ENCODE data around the gene COL4A2.

Gene COL4A2

DNA sequence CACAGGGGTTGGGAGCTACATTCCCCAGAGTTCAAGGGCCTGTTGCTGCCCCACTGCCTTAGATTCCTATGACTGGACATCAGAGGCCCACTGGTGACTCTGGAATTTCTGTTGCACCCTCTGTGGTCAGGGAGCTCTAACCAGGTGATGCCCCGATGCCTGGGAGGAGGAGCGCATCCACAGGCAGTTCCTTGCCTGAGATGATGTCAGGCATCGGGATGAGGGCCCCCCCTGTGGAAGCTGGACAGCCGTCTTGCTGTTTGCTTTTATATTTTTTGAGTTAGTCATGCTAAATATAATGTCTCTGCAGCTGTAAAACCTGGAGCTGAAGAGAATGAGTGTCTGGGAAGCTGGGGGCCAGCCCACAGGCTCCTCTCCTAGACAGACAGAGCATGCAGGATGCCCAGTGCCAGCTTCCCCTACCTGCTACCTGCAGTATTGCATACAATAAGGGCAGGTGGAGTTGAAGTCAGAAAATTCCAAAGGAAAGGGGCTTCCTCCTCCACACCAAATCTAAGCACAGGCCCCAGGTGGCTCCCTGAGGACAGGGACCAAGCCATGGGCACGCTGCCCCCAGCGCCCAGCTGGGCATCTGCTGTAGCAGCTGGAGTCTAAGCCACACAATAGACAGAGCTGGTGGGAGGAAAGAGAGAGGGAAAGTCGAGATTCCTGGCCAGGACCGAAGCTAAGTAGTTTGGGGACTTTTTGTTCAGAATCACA lies 16.2 kb downstream of the COL4A2 start:
- no peak for DNase-seq

DNA sequence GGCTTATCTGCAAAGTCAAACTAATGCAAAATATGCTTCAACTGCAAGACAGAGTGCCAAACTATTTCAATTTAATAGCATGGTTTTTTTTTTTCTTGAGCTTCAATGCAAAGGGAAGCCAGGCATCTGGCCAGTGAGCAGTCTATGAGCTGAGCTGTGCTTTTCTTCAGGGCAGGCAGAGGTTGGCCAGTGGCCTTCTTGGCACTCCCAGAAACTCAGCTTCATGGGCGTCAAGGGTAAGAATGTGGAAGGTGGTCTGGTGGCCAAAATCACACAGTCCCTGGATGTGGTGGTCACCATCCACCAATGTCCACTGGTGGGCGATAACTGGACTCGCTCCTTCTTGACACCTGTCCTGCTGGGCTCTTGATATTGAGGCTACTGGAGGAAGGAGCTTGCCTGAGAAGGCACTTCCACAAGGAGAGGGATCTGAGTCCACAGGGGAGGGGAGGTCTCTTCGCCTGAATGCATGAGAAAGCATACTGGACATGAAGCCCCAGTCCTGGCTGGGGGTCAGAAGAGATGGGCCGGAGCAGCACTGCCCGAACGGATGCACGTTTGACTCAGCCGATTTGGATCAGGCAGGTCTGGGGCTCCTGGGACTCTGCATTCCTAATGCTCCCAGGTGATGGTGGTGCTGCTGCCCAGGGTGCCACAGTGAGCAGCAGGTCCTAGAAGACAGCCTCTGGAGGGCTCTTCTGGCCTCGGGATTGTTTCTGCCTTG lies 17.1 kb downstream of the COL4A2 start:
- DNase-seq: no peak

DNA sequence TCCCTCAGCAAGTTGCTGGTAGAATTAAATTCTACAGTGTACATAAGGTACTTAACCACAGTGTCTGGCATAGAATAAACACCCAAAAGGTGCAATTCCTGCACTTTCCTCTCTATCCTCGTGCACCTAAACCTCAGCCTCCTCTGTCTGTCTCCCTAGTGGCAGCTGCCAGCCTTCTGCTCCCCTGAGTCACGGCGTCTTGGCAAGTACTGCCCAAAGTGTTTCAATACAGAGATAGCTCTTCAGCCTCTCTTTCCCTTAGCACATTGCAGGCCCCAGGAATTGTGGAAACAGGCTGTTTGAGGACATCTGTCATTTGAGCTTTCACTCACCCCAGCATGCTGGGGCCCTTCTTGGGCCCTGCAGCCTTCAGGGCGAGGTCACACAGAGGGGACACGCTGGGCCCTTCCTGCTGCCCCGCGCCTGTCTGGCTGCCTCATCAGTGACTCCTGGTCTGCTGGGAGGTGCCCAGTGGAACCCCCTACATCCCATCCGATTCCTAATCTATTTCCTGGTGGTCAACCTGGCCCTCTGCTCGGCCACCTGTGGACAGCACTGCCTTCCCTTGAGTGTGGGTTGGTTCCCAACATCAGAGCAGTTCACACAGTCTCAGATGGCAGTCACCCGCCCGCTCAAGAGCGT lies 19.3 kb downstream of the COL4A2 start:
- DNase-seq: no peak

DNA sequence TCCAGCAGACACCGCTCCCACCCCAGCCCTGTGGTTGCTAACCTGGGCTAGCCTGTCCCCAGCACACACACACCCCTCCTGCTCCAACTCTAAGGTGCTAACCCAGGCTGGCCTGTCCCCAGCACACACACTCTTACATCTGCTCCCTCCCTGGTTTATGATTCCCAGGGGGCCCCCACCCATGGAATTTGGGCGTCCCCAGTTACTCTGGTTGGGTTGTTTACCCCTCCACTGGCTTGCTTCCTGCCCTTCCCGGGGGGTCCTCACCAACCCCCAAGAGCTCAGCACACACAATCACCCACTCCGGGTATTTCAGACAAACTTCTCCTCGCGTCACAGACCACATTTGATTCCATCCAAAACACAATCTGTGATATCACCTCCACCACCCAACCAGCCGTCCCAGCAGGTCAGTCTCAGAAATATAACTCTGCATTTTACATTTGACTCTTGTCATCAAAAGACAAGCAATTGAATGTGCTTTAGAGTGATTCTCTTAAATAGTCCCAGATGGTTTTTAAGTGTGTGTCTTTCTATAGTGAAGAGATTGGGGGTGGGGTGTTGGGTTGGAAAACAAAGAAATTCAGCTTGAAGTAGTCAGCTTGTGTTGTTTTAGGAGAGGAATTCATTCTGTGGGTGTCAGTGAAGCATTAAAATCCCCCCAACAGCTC lies 20.1 kb downstream of the COL4A2 start:
- no peak for DNase-seq

DNA sequence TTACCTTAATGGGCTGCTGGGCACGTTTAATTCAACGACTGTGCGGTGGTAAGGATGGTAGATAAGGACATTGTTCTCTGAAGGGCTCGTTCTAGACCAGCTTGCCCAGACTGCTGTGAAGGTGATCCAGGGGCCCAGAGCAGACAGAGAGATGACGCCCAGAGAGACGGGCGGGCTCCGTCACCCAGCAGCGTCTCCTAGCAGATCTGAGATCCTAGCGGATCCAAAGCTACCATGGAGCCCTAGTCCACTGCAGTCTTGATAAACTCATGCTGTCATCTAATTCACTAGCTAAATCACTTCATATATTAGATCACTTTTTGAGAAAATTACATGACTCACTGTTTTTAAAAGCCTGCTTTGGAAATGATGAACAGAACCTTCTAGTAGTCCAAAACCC lies 21.5 kb downstream of the COL4A2 start:
- DNase-seq: no peak

DNA sequence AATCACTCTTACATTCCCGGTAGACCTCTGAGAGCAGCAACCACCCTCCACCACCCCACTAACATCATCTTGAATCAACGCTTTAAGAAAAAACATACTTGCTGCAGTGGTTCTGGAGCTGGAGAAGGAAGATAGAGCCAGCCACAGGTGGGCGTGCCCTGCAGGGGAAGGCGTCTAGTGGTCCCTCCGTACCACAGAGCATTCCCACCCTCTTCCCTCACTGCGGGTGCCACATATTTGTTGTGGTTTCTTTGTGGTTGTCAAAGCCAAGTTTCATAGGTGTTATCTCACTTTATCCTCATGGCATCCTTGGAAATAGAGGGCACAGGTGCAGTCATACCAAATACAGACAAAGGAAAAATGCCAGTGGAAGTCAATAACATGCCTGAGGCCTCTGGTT lies 22.2 kb downstream of the COL4A2 start:
- DNase-seq: no peak

DNA sequence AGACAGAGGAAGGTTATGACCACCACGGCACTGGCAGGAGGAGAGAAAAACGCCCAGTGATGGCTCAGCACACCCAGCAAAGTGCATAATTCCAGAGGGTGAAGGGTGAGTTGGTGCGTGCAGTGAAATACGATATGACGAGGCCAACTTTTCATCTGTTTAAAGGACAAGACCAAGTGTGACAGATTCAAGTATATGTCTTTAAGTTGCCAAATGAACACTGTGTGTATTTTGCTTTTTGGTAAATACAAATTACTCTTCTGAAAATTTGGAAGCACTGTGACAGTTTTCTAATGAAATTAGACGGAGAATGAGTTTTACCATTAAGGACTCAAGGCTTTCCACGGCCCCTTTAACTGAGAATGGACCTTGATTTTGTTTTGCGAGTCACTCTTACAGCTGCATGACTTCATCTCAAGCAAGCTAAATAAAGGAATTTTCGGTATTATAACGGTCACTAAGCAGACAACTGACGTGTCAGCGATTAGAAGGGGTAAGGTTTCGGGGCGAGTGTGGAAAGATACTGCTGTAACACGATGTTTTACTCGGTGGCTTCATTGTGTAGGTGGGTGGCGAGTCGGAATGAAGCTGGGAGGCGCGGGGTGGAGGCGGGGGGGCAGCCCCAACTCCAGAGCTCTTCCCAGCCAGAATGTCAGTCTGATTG lies 22.8 kb downstream of the COL4A2 start:
- DNase-seq: no peak

DNA sequence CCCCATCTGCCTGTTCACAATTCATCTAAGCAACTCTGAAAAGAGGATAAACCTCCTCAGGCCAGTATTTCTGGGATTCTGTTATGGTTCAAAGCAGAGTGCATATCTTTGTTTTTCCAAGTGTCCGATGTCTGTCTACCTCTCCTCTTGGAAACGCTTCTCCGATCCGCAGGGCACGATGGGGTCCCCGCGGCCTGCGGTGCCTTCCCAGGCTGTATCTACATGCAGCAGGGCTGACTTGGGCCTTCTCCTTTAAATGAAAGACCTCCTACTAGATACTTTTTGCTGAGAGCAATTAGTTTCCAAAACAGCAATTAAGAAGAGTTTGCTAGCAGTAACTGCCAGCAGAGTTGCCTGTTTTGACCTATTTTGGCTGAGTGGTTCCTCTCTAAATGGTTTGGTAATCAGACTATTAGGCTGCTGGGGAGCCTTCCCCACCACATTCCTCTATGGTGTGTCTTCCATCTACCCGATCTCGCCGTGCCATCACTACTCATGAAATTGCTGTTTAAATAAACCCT lies 23.5 kb downstream of the COL4A2 start:
- DNase-seq: no peak

DNA sequence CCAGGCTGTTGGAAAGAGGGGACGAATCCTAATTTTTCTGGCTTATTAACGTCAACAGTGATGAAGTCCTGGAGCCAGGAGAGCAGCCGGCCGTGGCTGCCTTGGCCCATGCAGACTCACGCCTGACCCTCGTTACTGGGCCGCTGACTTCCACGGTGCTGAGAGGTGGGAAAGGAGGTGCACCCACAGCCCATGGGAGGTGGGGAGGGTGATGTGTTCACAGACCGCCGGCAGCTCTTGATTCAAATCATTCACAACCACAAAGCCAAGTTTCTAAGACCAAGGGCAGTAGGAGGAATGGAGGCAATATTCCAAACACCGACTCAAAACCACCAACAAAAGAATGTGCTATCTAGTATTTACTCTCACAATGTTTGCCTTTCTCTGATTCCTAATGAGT lies 24.3 kb downstream of the COL4A2 start:
- DNase-seq: no peak

DNA sequence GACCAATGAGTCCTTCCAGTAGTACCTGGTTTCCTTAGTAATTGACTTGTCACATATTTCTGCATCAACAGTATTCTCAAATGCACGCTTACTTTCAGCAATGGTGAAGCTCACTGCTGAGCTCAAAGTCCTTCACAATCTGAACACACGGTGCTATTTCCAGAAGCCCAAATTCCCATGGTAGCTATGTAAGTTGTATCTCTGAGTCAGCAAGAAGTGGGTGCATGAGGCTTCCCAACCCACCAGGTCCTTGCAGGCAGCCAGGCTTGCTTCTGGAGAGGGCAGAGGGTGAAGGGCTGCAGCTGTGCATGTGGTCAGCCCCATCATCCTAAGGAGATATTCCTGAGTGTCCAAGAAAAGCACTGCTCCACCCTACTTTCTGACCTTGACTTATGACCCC lies 25.7 kb downstream of the COL4A2 start:
- DNase-seq: no peak

DNA sequence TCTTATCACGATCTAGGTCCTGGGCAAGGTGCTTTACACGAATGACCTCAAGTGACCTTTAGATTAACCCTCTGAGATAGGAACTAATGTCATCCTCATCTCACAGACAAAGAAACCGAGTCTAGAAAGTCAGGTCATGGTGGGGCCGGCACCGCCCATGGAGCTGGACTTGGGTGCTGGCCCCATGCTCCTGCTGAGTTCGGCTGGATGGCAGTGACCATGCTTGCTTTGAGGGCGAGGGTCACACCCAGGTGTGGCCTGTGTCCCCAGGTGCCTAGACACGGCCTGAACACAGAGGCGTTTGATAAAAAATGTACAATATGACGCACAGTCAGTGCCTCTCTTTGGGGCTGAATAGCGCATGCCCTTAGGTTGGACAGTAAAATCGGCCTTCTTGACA lies 26.8 kb downstream of the COL4A2 start:
- DNase-seq: no peak

DNA sequence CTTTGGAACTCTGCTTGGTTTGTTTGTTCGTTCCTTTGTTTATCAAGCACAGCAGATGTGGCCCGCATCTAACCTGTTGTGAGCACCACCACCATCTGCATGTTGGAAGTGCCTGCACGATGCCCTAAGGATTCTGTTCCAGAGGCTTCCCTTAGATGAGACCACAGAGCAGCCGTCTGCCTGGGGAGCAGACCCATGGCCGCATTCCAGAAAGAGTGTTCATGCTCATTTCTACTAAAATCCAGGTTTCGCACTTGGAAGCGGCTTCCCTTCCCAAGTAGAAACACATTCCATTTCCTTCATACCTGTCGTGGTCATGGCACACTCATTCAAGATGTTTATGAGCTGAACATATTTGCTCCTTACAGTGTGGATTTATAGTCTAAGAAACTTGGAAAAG lies 27.2 kb downstream of the COL4A2 start:
- no peak for DNase-seq

DNA sequence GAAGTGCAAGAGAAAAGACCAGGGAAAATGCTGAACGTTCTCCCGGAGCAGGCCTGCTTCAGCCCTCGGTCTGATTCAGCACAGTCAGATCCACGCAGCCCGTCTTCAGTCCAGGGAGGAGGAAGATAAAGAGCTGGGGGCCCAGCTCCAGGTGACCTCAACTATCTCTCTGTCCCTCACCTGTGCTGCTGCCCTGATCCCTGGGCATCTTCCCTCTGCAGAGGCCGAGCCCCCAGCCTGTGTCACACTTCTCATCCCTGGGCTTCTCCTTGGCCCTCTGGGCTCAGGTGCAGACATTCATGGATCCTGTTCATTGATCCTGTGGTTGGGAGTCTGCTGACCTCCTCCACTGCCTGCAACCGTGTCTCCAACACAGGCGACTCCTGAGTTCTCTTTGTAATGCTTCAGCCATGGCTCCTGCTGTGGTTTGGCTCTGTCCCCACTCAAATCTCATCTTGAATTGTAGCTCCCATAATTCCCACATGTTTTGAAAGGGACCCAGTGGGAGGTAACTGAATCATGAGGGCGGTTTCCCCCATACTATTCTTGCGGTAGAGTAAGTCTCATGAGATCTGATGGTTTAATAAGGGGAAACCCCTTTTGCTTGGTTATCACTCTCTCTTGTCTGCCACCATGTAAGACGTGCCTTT lies 27.9 kb downstream of the COL4A2 start:
- DNase-seq: no peak

DNA sequence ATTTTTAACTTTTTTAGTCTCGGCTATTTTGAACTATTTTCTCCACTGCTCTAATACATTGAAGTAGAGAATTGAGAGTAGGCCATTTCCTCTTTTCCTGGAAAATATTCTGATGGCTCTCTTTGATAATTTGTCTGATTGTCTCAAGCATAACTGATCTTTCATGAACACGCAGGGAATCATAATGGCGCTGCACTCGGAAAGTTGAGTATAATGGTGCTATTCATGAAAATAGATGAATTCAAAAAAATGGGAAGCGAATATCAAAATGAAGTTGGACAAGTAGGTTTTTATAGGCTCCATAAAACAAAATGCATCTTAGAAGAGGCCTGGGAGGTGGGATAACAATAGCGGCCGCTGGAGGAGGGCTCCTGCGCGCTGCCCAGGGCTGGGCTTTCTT lies 29.0 kb downstream of the COL4A2 start:
- no peak for DNase-seq

DNA sequence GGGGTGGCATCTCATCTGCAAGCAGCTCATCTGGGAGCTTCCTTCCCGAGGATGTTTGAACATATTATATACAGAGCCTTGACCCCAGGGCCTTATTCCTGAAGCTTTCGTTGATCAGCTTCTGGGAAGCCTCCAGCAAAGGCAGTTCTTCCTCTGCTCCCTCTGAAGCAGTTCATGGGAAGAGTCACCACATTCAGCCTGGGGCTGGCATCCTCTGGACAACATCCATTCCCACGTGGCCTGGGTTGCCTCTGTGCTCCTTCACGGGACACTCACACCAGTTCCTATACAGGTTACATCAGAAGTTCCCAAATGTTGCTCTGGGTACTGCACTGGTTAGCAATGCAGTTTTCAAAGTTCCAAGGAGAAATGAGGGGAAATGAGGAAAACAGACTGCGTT lies 29.6 kb downstream of the COL4A2 start:
- DNase-seq: no peak

DNA sequence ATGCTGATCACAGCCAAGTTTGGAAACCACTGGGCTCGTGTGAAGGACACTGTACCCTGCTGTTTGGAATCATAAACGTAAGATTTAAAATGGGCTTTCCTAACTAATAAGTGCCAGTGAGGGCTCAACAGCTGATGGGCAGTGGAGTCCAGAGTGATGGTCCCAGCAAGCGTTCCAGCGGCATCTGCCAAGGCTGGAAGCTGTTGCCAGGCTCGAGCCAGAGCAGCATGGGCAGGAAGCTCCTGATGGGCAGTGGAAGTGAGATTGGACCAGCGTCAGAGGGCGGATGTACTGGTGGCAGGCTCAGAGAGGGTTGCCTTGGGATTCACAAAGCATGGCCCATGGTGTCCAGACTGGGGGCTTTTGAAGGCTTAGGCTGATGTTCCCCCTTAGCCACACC lies 30.2 kb downstream of the COL4A2 start:
- no peak for DNase-seq

DNA sequence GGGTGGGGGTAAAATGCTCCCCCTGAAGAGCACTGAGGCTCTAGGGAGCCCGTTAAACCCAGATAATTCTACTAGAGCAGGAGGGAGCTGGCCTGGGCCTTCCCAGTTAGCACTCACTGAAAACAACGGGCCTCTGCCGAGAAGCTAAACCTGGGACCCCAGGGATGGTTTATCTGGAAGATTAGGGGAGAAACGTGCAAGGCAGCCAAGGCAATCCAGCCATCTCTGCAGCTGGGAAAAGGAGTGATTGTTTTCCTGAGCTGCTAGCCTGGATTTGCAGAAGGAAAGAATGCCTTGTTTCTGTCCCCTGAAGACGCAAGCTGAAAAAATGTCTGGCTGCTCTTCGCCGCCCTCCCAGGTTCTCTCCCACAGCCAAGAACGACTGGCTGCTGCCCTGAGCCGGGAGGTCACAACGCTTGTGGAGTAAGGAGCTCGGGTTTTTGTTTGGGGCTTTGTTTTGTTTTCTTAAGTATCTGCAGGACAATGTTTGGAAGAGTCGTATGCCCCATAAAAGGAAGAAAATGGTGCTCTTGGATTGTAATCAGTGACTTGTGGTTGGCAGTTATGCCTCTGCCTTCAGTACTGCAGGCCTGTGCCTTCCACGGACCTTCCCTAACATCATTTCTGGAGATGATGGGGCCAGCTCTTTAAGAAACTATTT lies 31.5 kb downstream of the COL4A2 start:
- DNase-seq: no peak

DNA sequence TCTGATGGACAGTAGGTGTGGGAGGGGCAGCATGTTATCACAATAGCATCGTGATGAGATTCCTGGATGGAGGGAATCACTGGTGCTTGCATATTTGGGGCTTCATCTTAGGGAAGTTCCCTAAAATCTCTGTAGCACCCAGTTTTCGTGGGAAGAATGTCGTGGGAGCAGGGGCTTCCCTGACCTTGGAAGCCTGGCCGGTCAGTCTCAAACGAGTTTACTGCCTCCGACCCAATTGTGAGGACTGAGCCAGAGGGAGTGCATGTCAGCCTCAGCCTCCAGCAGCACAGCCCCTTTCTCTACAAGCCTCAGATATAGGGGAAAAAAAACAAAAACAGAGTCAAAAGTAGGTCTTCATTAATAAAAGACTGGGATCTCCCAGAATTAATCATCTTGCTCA lies 32.2 kb downstream of the COL4A2 start:
- no peak for DNase-seq

DNA sequence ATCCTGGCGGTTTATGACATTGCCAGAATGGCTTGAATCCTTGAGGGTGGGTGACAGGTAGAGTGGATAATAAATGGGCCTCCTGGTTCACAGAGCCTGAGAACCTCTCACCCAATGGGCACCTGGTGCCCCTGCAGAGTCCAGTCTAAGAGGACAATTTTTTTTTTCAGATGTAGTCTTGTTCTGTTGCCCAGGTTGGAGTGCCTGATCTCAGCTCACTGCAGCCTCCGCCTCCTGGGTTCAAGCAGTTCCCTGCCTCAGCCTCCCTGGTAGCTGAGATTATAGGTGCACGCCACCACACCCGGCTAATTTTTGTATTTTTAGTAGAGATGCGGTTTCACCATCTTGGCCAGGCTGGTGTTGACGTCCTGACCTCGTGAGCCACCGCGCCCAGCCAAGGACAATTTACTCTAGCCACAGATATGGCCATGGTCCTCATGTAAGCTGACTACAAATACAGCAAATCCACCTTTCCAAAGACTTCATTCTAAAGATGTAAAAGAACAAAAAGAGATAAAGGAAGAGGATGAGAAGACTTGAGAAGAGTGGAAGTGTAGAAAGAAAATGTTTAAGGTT lies 33.0 kb downstream of the COL4A2 start:
- no peak for DNase-seq

DNA sequence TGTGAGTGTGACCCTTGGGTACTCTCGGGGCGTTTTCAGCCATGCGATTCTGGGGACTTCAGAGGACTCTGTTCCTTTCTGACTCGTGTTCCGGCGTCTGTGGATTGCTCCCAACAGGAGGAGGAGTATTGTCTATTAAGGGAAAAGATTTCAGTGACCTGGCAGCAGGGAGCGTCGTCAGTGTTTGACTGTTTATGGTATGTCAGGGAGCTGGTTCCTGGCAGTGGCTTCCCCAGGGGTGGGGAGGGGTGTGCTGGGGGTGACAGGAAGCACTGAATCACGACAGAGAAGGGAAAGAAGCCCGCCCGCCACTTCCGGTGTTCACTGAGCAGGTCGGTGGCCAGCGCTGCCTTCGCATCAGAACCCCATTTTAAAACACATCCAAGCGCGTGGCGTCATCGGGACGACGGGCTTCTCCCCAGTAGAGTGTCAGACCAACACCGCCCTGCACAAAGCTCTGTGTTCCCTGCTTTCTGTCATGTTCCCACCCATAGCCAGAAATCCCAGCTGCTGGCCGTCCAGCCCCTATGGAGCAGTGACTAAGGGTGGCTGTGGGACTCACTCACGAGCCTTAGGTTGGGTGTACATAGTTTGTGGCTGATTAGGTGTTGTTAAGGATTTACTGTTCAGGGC lies 33.8 kb downstream of the COL4A2 start:
- DNase-seq: no peak
